Activated B cell treated with CpG ODN at 0.5 μM for 24 hours (primary cell): ENCODE results near the gene IGSF21. TPM values are rescaled to one million over a fixed set of nuclear protein-coding genes. Genes with fewer than 3 reads are reported as not detected.

ENCODE experiments used
- ATAC-seq: fragments of 200-7000 bp; cut with Tn5 transposase; one replicate; pipeline ENCODE4 v1.10.0; 2021; ENCODE audit warnings: low read depth, mild to moderate bottlenecking, moderate library complexity
- CTCF ChIA-PET: fragments of 350-600 bp; sonication (Branson Sonifier 250); formaldehyde crosslinking; loops from one replicate; lab custom pipeline; 2021; ENCODE audit warnings: antibody characterized with exemption; lab: Charles Lee
- POLR2A ChIA-PET: fragments of 350-600 bp; sonication (Branson Sonifier 250); formaldehyde crosslinking; loops from one replicate; lab custom pipeline; 2021; ENCODE audit warnings: antibody characterized with exemption; lab: Charles Lee
- DNase-seq: peaks from one replicate; pipeline ENCODE4 v3.0.0; 2022
- H3K27ac Mint-ChIP-seq: one replicate; pipeline ENCODE4 v1.8.0; 2020; ENCODE audit warnings: mixed read lengths
- H3K27me3 Mint-ChIP-seq: one replicate; pipeline ENCODE4 v1.8.0; 2021; ENCODE audit warnings: mixed read lengths
- H3K36me3 Mint-ChIP-seq: one replicate; pipeline ENCODE4 v1.8.0; 2021; ENCODE audit warnings: low read depth, mixed read lengths
- H3K4me1 Mint-ChIP-seq: one replicate; pipeline ENCODE4 v1.8.0; 2021; ENCODE audit warnings: mixed read lengths
- H3K4me3 Mint-ChIP-seq: one replicate; pipeline ENCODE4 v1.8.0; 2020; ENCODE audit warnings: mild to moderate bottlenecking, mixed read lengths
- H3K9me3 Mint-ChIP-seq: one replicate; pipeline ENCODE4 v1.8.0; 2020; ENCODE audit warnings: mixed read lengths
- intact Hi-C: fragments of 100-400 bp; cut with micrococcal nuclease; formaldehyde crosslinking; loops from one replicate; pipeline ENCODE4 v1.15.1; 2024
- total RNA-seq: library from RNA; stranded (reverse); gene quantifications from 2 replicates; pipeline ENCODE4 v1.2.3, GENCODE V29; 2022
- TF ChIP-seq, protein P1 (sequence below): fragments of 200-600 bp; IDR thresholded peaks from one replicate; pipeline ENCODE4 v1.8.0; 2022; ENCODE audit warnings: antibody characterized with exemption, mild to moderate bottlenecking

Gene IGSF21
- total RNA-seq, 1 donor from 2014 or later = not detected

DNA sequence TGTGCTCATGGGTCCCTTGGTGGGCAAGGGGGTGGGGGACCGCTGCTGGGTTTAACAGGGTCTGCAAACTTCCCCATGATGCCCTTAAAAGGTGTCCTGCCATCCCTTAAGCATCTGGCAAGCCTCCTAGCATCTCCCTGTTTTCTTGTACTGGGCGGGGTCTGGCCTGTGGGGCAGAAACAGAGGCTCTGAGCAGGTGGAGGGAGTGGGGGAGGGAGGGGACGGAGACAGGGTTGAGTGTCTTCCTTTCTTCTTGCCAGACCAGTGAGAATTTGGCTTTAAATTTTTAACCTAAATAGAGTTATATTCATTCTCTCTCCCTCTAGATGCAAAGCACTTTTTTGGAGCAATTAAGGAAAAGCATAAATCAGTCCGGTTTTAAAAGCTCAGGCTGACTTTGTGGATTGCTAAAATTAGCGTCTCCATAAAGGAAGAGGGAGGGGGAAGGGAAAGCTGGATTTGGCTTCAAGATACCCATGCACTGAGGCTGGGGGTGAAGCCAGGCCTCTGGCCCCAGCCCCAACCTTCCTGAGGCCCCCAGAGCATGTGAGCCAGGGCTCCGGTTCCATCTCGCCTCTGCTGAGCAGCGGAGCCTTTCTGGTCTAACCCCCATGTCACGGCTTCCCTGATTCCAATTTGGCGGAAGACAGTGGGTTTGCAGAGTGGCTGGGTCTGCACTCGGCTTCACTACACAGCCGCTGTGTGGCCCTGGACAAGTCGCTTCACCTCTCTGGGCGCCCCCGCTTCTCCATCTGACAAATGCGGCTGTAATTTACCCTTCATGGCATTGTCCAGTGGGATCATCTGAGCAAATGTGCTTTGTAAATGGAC is 25.3 kb downstream of the IGSF21 start:
- Mint-ChIP-seq H3K27me3 (peaks cover 7% of the 10 kb centered on the region), H3K36me3 (no peaks in the 10 kb centered on the region), H3K27ac (no peak overlapping the region), H3K4me3 (no peak overlapping the region), H3K4me1 (no peaks in the 10 kb centered on the region), H3K9me3 (no peaks in the 10 kb centered on the region)
- TF ChIP-seq, protein P1, sequence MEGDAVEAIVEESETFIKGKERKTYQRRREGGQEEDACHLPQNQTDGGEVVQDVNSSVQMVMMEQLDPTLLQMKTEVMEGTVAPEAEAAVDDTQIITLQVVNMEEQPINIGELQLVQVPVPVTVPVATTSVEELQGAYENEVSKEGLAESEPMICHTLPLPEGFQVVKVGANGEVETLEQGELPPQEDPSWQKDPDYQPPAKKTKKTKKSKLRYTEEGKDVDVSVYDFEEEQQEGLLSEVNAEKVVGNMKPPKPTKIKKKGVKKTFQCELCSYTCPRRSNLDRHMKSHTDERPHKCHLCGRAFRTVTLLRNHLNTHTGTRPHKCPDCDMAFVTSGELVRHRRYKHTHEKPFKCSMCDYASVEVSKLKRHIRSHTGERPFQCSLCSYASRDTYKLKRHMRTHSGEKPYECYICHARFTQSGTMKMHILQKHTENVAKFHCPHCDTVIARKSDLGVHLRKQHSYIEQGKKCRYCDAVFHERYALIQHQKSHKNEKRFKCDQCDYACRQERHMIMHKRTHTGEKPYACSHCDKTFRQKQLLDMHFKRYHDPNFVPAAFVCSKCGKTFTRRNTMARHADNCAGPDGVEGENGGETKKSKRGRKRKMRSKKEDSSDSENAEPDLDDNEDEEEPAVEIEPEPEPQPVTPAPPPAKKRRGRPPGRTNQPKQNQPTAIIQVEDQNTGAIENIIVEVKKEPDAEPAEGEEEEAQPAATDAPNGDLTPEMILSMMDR = no peak
- no peak for DNase-seq
- ATAC-seq = no peak
- intact Hi-C loops = no loop called here
- CTCF ChIA-PET = no interaction called here
- POLR2A ChIA-PET = no interaction called here

DNA sequence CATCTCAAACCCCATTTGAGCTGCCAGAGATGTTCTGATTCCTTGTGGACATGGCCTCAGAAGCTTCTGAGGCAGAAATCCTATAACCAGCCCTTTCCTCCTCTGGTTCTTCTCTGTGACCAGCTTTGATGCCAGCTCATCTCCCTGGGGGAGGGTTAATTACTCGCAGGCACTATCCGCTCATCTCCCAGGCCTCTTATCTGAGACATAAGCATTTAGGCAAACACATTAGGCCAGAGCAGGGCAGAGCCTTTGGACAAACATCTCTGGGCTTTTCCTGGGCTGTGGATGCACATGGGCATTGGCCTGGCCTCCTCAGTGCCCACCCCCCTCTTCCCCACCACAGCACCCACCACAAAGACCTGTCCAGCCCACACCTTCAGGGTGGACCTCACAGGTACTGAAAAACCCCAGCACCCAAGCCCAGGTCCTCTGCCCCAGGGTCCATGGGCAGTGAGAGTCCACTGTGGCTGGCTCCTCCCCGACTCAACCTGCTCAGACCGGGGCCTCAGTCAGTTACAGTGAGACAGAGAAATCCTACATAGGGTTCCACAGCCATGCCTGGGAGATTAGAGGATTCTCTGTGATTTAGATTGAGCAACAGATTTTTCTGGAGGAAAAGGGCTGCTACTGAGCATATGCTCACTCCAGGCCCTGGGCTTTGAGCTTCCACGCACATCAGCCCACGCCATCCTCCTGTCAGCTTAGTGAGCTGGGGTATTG is 26.9 kb downstream of the IGSF21 start:
- Mint-ChIP-seq H3K27ac (no peak overlapping the region), H3K36me3 (no peaks in the 10 kb centered on the region), H3K27me3 (peaks cover 5% of the 10 kb centered on the region), H3K9me3 (no peaks in the 10 kb centered on the region), H3K4me3 (no peak overlapping the region), H3K4me1 (no peaks in the 10 kb centered on the region)
- no peak for ATAC-seq
- TF ChIP-seq, protein P1 = no peak
- no peak for DNase-seq
- ChIA-PET POLR2A (no interaction called here), CTCF (no interaction called here)
- intact Hi-C loops = no loop called here

DNA sequence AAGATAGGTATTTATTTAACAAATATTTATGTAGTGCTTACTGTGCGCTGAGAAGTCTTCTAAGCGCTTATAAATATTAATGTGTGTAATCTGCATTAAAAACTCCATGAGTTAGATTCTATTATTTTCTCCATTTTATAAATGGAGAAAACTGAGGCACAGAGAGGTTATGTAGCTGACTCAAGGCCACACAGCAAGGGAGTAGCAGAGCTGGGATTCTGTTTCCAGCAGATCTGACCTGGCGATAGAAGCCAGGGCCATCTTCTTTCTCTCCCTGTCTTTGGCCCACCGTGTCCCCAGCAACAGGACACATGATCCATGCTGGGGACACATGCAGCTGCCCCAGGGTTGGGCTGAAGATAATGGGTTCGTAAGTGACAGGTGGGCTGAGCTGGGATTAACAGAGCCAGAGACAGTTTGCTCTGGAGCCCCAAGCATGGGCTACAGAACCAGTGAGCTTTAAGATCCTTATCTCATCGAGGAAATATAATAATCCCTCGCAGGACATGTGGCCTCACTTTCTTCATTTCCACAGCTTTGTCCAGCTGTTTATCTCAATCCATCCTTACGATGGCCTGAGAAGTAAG is 30.3 kb downstream of the IGSF21 start:
- TF ChIP-seq, protein P1 = no peak
- Mint-ChIP-seq H3K9me3 (no peaks in the 10 kb centered on the region), H3K4me3 (no peak overlapping the region), H3K27ac (no peak overlapping the region), H3K36me3 (no peaks in the 10 kb centered on the region), H3K4me1 (no peaks in the 10 kb centered on the region), H3K27me3 (no peaks in the 10 kb centered on the region)
- DNase-seq = no peak
- ATAC-seq = no peak
- ChIA-PET POLR2A (no interaction called here), CTCF (no interaction called here)
- intact Hi-C loops = no loop called here

DNA sequence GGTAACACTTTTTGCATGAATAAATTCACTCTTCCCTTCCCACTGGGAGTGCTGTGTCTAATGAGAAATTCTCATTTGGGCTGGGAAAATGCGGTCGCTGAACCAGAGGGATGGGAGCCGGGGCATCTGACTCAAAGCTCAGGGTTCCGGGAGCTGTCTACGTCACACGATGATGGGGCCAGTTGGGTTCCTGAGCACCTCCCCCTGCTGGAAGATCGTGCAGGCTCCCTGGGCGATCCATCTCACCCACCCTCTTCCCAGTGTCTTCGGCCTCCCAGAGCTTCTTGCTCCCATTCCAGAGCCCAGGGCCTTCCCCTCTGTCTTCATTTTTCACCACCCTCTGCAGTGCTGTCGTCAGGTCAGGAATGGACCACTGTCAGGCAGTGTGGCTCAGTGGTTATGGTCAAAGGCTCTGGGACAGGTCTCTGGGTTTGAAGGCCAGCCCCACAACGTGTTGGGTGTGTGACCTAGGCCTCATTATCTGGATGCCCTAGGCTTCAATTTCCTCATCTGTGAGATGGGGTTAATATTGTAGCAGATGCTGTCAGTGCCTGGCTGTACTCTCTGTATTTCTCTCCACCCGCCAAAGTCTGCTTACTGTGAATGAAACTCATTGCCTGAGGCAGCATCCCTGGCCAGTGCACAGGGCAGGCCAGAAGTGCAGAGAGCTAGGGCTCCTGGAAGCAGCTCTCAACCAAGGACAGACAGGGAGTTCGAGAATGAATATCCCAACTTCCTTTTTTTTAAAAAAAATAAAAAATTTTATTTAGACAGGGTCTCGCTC is 31.8 kb downstream of the IGSF21 start:
- TF ChIP-seq, protein P1 = no peak
- Mint-ChIP-seq H3K27me3 (no peaks in the 10 kb centered on the region), H3K9me3 (no peaks in the 10 kb centered on the region), H3K27ac (no peak overlapping the region), H3K36me3 (no peaks in the 10 kb centered on the region), H3K4me3 (no peak overlapping the region), H3K4me1 (no peaks in the 10 kb centered on the region)
- POLR2A ChIA-PET = no interaction called here
- ATAC-seq (no peak), DNase-seq (no peak)
- CTCF ChIA-PET = no interaction called here
- intact Hi-C loops = no loop called here
